Muscle layer of colon (tissue), 2 donors: ENCODE measurements around the gene ADGRB3.

ENCODE experiments used
- H3K27ac ChIP-seq: one replicate; pipeline ENCODE4 v1.7.0; 2013; ENCODE audit warnings: low read depth, mild to moderate bottlenecking, low read length, moderate library complexity
- H3K27me3 ChIP-seq, 2 donors: one replicate each; pipeline ENCODE4 v1.7.0; 2013; ENCODE audit warnings: low read length in 2 of 2, mild to moderate bottlenecking in 2 of 2; ENCODE audit not compliant: insufficient read depth in 2 of 2, control insufficient read depth in 1 of 2
- H3K36me3 ChIP-seq: one replicate; pipeline ENCODE4 v1.7.0; 2013; ENCODE audit warnings: mild to moderate bottlenecking, low read length; ENCODE audit not compliant: insufficient read depth
- H3K4me1 ChIP-seq: one replicate; pipeline ENCODE4 v1.7.0; 2013; ENCODE audit warnings: mild to moderate bottlenecking, low read length; ENCODE audit not compliant: insufficient read depth
- H3K4me3 ChIP-seq, 2 donors: one replicate each; pipeline ENCODE4 v1.7.0; 2013; ENCODE audit warnings: low read length in 2 of 2, low read depth in 1 of 2, mild to moderate bottlenecking in 1 of 2, moderate library complexity in 1 of 2
- H3K9ac ChIP-seq: one replicate; pipeline ENCODE4 v1.7.0; 2013; ENCODE audit warnings: low read length
- H3K9me3 ChIP-seq: one replicate; pipeline ENCODE4 v1.7.0; 2013; ENCODE audit warnings: mild to moderate bottlenecking, low read length
- donor health status: abdominal sarcoma.
- donor health status: Adenocarcinoma of cecum.

The ADGRB3 gene

DNA sequence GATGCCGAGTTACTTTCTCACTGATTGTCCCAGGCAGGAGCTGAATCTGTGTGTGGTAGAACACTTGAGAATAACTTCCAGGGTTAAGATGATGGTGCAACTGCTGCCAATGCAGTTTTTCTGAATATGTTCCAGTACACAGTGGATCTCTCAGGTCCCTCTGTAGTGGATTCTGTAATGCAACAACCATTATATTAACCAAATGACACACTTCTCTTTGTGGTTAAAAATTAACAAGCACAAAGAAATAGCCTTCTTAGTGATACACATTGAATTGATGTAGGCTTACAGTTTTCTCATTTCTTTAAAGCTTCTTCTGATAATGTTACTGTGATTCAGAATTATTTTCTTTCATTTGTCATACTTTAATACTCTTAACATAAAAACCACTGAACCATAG lies 383.8 kb downstream of the ADGRB3 start:
- no peaks in the 10 kb centered on the region for H3K9me3 ChIP-seq
- H3K36me3 ChIP-seq = no peaks in the 10 kb centered on the region
- H3K4me1 ChIP-seq = no peaks in the 10 kb centered on the region
- H3K27me3 ChIP-seq = no peaks in the 10 kb centered on the region
- H3K27ac ChIP-seq = no peak overlapping the region
- no peak overlapping the region for H3K4me3 ChIP-seq
- H3K9ac ChIP-seq = no peak overlapping the region

DNA sequence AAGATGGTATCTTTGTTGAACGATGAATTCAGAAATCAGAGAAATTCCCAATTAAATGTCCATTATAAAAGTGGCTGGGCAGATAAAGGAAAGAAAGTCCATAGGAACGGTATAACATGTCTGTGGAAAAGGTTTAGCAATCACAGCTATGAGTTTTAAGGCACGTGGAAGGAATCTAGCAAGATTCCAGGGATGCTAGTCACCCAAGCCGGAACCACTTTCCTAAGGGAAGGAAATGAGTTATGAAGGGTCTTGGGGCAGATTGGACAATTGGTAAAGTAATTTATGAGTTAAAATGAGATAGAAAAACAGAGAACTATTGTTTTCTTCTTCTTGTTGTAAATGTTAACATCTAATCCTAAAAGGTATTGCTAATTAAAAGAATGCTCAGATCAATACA lies 384.8 kb downstream of the ADGRB3 start:
- no peak overlapping the region for H3K4me3 ChIP-seq
- no peaks in the 10 kb centered on the region for H3K4me1 ChIP-seq
- H3K27me3 ChIP-seq = no peaks in the 10 kb centered on the region
- no peaks in the 10 kb centered on the region for H3K9me3 ChIP-seq
- H3K36me3 ChIP-seq = no peaks in the 10 kb centered on the region
- no peak overlapping the region for H3K9ac ChIP-seq
- H3K27ac ChIP-seq = no peak overlapping the region

DNA sequence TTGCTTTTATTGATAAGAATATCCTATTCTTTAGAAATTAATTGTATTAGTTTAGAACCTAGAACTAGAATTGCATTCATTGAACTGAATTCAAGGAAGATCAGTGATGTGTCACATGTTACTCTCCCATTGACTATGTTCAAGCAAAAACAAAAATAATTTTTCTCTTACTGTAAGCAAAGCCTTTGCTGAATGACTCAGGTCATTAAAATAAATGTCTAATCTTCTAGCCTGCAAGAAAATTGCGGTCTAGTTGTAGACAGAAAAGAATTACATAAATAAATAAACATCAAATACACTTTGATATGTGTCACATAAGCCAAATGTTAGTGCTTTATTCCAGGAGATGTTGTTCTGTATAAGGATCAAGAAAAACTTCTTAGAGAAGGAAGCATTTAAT lies 387.9 kb downstream of the ADGRB3 start:
- Histone ChIP-seq H3K4me1 (no peaks in the 10 kb centered on the region), H3K9ac (no peak overlapping the region), H3K4me3 (no peak overlapping the region), H3K27me3 (no peaks in the 10 kb centered on the region), H3K27ac (no peak overlapping the region), H3K36me3 (no peaks in the 10 kb centered on the region), H3K9me3 (no peaks in the 10 kb centered on the region)

DNA sequence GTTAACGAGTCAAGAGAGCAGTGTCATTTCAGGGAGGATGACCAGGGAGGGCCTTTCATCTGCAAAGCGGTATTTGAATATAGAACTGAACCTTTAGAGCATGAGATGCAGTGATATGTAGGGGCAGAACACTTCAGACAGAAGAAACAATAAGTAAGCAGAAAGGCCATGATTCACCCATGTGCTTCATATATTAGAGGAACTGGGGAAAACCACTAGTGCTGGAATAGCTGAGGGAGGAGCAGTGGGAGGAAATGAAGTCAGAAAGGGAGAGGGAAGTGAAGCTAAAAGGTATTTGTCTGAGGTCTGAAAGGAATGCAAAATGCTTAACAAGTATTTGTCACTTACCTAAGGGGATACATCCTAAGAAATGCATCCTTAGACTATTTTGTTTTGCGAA lies 391.2 kb downstream of the ADGRB3 start:
- Histone ChIP-seq H3K9ac (no peak overlapping the region), H3K4me1 (no peaks in the 10 kb centered on the region), H3K27ac (no peak overlapping the region), H3K9me3 (no peaks in the 10 kb centered on the region), H3K36me3 (no peaks in the 10 kb centered on the region), H3K4me3 (no peak overlapping the region), H3K27me3 (no peaks in the 10 kb centered on the region)

DNA sequence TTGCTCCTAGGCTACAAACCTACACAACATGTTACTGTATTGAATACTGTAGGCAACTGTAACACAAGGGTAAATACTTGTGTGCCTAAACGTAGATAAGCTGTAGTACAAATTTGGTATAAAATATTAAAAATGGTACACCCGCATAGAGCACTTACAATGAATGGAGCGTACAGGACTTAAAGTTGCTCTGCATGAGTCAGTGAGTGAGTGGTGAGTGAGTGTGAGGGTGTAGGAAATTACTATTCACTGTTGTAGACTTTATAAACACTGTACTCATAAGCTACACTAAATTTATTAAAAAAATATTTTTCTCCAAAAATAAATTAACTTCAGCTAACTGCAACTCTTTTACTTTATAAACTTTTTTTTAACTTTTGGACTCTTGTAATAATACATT lies 391.6 kb downstream of the ADGRB3 start:
- Histone ChIP-seq H3K27ac (no peak overlapping the region), H3K4me1 (no peaks in the 10 kb centered on the region), H3K27me3 (no peaks in the 10 kb centered on the region), H3K36me3 (no peaks in the 10 kb centered on the region), H3K9ac (no peak overlapping the region), H3K9me3 (no peaks in the 10 kb centered on the region), H3K4me3 (no peak overlapping the region)

DNA sequence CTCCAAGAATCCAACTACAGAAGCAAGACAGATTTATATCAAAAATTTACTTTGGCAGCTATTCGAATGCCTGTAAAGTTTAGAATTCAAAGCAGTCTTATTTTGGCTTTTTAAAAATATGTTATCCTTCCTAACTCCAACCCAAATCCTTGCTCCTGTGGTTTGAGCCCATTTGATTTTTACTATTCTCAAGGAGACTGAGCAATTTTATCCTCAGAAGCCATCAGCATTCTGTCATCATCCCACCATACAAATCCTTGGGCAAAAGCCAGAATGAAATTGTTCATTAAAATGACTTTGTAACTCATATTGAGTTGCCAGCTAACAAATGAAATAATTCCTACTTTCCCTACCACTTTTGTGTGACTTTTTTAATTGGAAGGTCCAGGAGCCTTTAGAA lies 392.8 kb downstream of the ADGRB3 start:
- Histone ChIP-seq H3K9me3 (no peaks in the 10 kb centered on the region), H3K9ac (no peak overlapping the region), H3K4me1 (no peaks in the 10 kb centered on the region), H3K27ac (no peak overlapping the region), H3K36me3 (no peaks in the 10 kb centered on the region), H3K27me3 (no peaks in the 10 kb centered on the region), H3K4me3 (no peak overlapping the region)

DNA sequence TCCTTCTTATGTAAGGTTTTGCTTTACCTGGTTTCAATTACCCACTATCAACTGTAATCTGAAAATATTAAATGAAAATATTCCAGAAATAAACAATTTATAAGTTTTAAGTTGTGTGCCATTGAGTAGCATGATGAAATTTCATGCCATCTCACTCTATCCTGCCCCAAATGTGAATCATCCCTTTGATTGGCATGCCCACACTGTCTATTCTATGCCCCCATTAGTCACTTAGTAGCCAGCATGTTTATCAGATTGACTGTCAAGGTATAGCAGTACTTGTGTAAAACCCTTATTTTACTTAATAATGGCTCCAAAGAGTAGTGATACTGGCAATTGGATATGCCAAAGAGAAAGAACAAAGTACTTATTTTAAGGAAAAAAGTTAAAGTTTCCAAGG lies 403.8 kb downstream of the ADGRB3 start:
- no peak overlapping the region for H3K4me3 ChIP-seq
- H3K27me3 ChIP-seq = no peaks in the 10 kb centered on the region
- H3K4me1 ChIP-seq = no peaks in the 10 kb centered on the region
- H3K36me3 ChIP-seq = no peaks in the 10 kb centered on the region
- H3K9ac ChIP-seq = no peak overlapping the region
- no peaks in the 10 kb centered on the region for H3K9me3 ChIP-seq
- no peak overlapping the region for H3K27ac ChIP-seq

DNA sequence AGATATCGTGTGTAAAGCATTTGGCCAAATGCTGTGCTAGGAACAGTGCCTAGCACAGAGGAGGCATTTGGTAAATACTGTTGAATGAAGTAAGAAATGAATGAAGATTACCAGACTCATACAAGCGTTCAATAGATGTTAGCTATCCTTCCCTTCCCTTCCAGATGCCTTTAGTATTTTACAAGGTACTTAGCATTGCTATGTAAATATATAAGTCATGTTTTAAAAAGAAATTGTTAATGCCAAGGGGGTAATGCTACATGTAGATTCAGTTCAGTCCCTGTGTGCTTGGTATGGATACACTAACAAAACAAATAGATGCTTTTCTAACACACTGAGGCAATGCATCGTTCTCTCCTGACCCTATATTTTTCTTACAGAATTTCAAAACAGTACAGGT lies 407.2 kb downstream of the ADGRB3 start:
- Histone ChIP-seq H3K27ac (no peak overlapping the region), H3K9me3 (no peaks in the 10 kb centered on the region), H3K36me3 (no peaks in the 10 kb centered on the region), H3K27me3 (no peaks in the 10 kb centered on the region), H3K4me3 (no peak overlapping the region), H3K4me1 (no peaks in the 10 kb centered on the region), H3K9ac (no peak overlapping the region)

DNA sequence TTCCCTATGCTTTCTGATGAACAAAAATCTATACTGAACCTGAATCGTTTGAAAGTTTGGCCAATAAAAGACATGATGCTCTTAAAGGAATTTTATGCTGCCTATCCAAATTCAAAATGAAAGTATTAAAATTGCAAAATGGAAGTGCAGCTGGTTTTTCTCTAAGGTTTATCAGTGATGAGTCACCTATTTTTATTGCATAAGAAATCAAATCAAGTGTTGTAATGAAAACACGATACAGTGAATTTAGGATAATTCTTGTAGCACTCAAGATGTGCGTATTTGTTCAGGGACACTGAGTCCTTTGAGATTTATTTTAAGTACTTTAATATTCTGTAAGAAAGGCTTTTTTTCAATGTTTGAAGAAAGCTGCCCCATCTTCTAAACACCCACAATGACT lies 409.5 kb downstream of the ADGRB3 start:
- no peak overlapping the region for H3K4me3 ChIP-seq
- no peak overlapping the region for H3K9ac ChIP-seq
- no peaks in the 10 kb centered on the region for H3K4me1 ChIP-seq
- H3K27me3 ChIP-seq = no peaks in the 10 kb centered on the region
- no peaks in the 10 kb centered on the region for H3K36me3 ChIP-seq
- H3K9me3 ChIP-seq = no peaks in the 10 kb centered on the region
- no peak overlapping the region for H3K27ac ChIP-seq

DNA sequence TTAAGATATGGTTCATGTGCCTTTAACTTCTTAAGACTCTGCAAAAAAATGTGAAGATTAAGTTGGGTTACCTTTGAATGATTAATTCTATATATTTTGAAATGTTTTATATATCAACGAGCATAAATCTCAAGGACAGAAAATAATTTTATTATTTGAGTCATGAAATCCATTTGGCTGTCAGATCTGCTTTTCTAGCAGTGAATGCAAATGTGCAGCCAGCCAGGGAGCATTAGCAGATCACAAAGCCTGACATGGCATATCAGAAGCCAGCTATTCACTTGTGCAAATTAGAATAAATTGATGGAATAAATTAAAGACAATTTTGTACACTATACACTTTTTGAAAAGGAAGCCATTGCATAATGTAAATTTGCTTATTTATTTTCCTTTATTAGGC lies 424.3 kb downstream of the ADGRB3 start:
- H3K36me3 ChIP-seq = no peaks in the 10 kb centered on the region
- no peaks in the 10 kb centered on the region for H3K27me3 ChIP-seq
- H3K4me1 ChIP-seq = no peaks in the 10 kb centered on the region
- no peak overlapping the region for H3K9ac ChIP-seq
- no peak overlapping the region for H3K27ac ChIP-seq
- H3K9me3 ChIP-seq = no peaks in the 10 kb centered on the region
- H3K4me3 ChIP-seq = no peak overlapping the region

DNA sequence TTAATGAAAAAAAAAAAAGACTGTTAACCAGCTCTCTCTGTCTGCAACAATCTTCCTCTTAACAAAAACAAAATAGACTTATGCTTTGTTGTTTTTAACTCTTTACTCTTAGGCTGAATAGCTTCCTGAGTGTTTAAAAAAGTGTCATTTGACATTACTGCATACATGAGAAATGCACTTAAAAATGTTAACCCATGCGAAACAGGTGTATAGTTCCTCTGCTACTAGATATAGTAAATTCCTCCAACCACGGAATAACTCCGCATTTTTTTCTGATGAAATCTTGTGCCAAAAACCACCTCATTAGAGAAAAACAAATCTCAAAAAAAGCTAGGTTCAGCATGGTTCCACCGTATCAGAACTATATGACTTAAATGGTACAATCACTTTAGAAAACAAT lies 426.0 kb downstream of the ADGRB3 start:
- H3K36me3 ChIP-seq = no peaks in the 10 kb centered on the region
- H3K9me3 ChIP-seq = no peaks in the 10 kb centered on the region
- H3K4me1 ChIP-seq = no peaks in the 10 kb centered on the region
- no peak overlapping the region for H3K4me3 ChIP-seq
- no peaks in the 10 kb centered on the region for H3K27me3 ChIP-seq
- no peak overlapping the region for H3K9ac ChIP-seq
- no peak overlapping the region for H3K27ac ChIP-seq

DNA sequence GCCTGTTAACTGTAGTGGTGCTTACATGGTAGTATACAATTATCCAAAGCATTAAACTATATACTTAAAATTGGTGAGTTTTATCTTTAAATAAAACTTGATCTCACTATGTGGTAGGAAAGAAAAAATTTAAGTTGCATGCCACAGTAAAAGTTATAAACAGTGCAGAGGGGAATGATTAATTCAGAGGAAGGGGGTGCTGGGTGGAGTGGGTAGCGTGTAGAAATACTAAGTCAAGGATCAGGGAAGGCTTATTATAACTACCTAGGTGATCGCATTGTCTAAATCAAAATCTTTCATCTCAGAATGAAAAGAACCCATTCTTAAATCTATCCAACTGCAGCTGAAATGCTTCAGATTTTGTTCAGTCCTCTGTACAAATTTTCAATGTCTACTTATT lies 428.3 kb downstream of the ADGRB3 start:
- Histone ChIP-seq H3K27ac (no peak overlapping the region), H3K27me3 (no peaks in the 10 kb centered on the region), H3K4me1 (no peaks in the 10 kb centered on the region), H3K9me3 (no peaks in the 10 kb centered on the region), H3K36me3 (no peaks in the 10 kb centered on the region), H3K9ac (no peak overlapping the region), H3K4me3 (no peak overlapping the region)
